ENCODE measurements around the gene MOCS1. TPM values are rescaled to one million over a fixed set of nuclear protein-coding genes. Genes with fewer than 3 reads are reported as not detected.

Gene MOCS1
- total and polyA plus RNA-seq, 2 experiments from 2014 or later: 7.3 to 9.0 TPM

GRCh38 chr6:39904946-39905639 is 29.2 kb downstream of the MOCS1 start:
- in situ Hi-C loops (cut with MboI): no loop called here
- H3K9me2 ChIP-seq (ENCODE audit: insufficient read depth): no peaks in the 10 kb centered on the region
- H3K9ac ChIP-seq: no peak overlapping the region
- H3K79me2 ChIP-seq (ENCODE audit: insufficient read depth): no peaks in the 10 kb centered on the region
- H2AFZ ChIP-seq: no peak overlapping the region
- no peaks in the 10 kb centered on the region for H3F3A ChIP-seq (ENCODE audit: insufficient read depth)
- TF ChIP-seq EZH2 (IDR thresholded peaks at IDR 0.05; ENCODE audit: insufficient read depth, poor library complexity, severe bottlenecking): no peak
- TF ChIP-seq EZH2phosphoT487 (IDR thresholded peaks at IDR 0.05; ENCODE audit: insufficient read depth, low read depth): no peak
- 75 to 79% methylated on average over 4 of the region's 4 CpGs for WGBS, 2 experiments (ENCODE audit: low coverage in 1 of 2, low lambda C conversion rate in 2 of 2, missing lambda C conversion rate in 2 of 2)
- no peak overlapping the region for H3K27ac ChIP-seq
- no peak for DNase-seq
- H3K4me1 ChIP-seq (ENCODE audit: insufficient read depth): no peaks in the 10 kb centered on the region
- H3K9me3 ChIP-seq (ENCODE audit: low read depth): no peaks in the 10 kb centered on the region
- no peak overlapping the region for H3K4me3 ChIP-seq
- H3K27me3 ChIP-seq (replicated peaks; ENCODE audit: insufficient read depth): no peaks in the 10 kb centered on the region
- no peak overlapping the region for H3K4me2 ChIP-seq (ENCODE audit: unreplicated experiment)
- no peaks in the 10 kb centered on the region for H4K20me1 ChIP-seq (ENCODE audit: insufficient read depth)
- H3K36me3 ChIP-seq (ENCODE audit: low read depth): no peaks in the 10 kb centered on the region

GRCh38 chr6:39903656-39904055 is 30.6 kb downstream of the MOCS1 start:
- no peaks in the 10 kb centered on the region for H3K4me1 ChIP-seq (ENCODE audit: insufficient read depth)
- no peak for DNase-seq
- no peaks in the 10 kb centered on the region for H3K36me3 ChIP-seq (ENCODE audit: low read depth)
- H3K27ac ChIP-seq: no peak overlapping the region
- no peaks in the 10 kb centered on the region for H4K20me1 ChIP-seq (ENCODE audit: insufficient read depth)
- in situ Hi-C loops (cut with MboI): no loop called here
- no peak overlapping the region for H2AFZ ChIP-seq
- no peak overlapping the region for H3K4me2 ChIP-seq (ENCODE audit: unreplicated experiment)
- no peaks in the 10 kb centered on the region for H3K9me3 ChIP-seq (ENCODE audit: low read depth)
- TF ChIP-seq EZH2phosphoT487 (IDR thresholded peaks at IDR 0.05; ENCODE audit: insufficient read depth, low read depth) (no peak), EZH2 (IDR thresholded peaks at IDR 0.05; ENCODE audit: insufficient read depth, poor library complexity, severe bottlenecking) (no peak)
- no peaks in the 10 kb centered on the region for H3K79me2 ChIP-seq (ENCODE audit: insufficient read depth)
- H3F3A ChIP-seq (ENCODE audit: insufficient read depth): no peaks in the 10 kb centered on the region
- H3K9ac ChIP-seq: no peak overlapping the region
- WGBS, 2 experiments (ENCODE audit: low coverage in 1 of 2, low lambda C conversion rate in 2 of 2, missing lambda C conversion rate in 2 of 2): 83 to 84% methylated on average over 6 of the region's 6 CpGs
- no peak overlapping the region for H3K4me3 ChIP-seq
- H3K27me3 ChIP-seq (replicated peaks; ENCODE audit: insufficient read depth): no peaks in the 10 kb centered on the region
- H3K9me2 ChIP-seq (ENCODE audit: insufficient read depth): no peaks in the 10 kb centered on the region

GRCh38 chr6:39902786-39903465 is 31.3 kb downstream of the MOCS1 start:
- no peaks in the 10 kb centered on the region for H3K4me1 ChIP-seq (ENCODE audit: insufficient read depth)
- no peaks in the 10 kb centered on the region for H3K9me2 ChIP-seq (ENCODE audit: insufficient read depth)
- H3K27me3 ChIP-seq (replicated peaks; ENCODE audit: insufficient read depth): no peaks in the 10 kb centered on the region
- DNase-seq: no peak
- H3K79me2 ChIP-seq (ENCODE audit: insufficient read depth): no peaks in the 10 kb centered on the region
- WGBS, 2 experiments (ENCODE audit: low coverage in 1 of 2, low lambda C conversion rate in 2 of 2, missing lambda C conversion rate in 2 of 2): 89 to 92% methylated on average over 4 of the region's 4 CpGs
- H3F3A ChIP-seq (ENCODE audit: insufficient read depth): no peaks in the 10 kb centered on the region
- H3K9me3 ChIP-seq (ENCODE audit: low read depth): no peaks in the 10 kb centered on the region
- no peak overlapping the region for H3K9ac ChIP-seq
- H3K4me3 ChIP-seq: no peak overlapping the region
- H3K36me3 ChIP-seq (ENCODE audit: low read depth): no peaks in the 10 kb centered on the region
- in situ Hi-C loops (cut with MboI): no loop called here
- H3K4me2 ChIP-seq (ENCODE audit: unreplicated experiment): no peak overlapping the region
- H2AFZ ChIP-seq: no peak overlapping the region
- H3K27ac ChIP-seq: no peak overlapping the region
- TF ChIP-seq EZH2phosphoT487 (IDR thresholded peaks at IDR 0.05; ENCODE audit: insufficient read depth, low read depth) (no peak), EZH2 (IDR thresholded peaks at IDR 0.05; ENCODE audit: insufficient read depth, poor library complexity, severe bottlenecking) (no peak)
- H4K20me1 ChIP-seq (ENCODE audit: insufficient read depth): no peaks in the 10 kb centered on the region

DNA sequence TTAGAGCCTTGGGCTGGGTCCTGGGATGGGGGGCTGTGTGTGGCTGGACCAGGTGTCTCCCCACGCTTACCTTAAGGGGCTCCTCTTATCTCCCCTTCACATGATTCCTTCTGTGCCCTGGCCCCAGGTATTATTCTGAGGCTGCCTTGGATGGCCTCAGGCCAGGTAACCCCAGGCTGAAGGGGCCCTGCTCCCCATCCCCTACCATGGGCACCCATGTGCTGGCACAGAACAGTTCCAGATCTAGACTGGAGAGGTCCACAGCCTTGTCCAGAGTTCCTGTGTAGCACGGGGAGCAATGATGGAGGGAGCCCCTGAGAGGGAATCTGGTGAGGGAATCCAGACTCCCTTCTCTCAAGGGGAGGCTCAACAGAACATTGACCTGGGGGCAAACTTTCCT is 32.1 kb downstream of the MOCS1 start:
- DNase-seq: no peak
- Histone ChIP-seq H3K9ac (no peak overlapping the region), H3K4me1 (ENCODE audit: insufficient read depth) (no peaks in the 10 kb centered on the region), H3K27me3 (replicated peaks; ENCODE audit: insufficient read depth) (no peaks in the 10 kb centered on the region), H3K27ac (no peak overlapping the region), H3K9me2 (ENCODE audit: insufficient read depth) (no peaks in the 10 kb centered on the region), H3F3A (ENCODE audit: insufficient read depth) (no peaks in the 10 kb centered on the region), H4K20me1 (ENCODE audit: insufficient read depth) (no peaks in the 10 kb centered on the region), H3K79me2 (ENCODE audit: insufficient read depth) (no peaks in the 10 kb centered on the region), H3K36me3 (ENCODE audit: low read depth) (no peaks in the 10 kb centered on the region), H2AFZ (no peak overlapping the region), H3K4me2 (ENCODE audit: unreplicated experiment) (no peak overlapping the region), H3K4me3 (no peak overlapping the region), H3K9me3 (ENCODE audit: low read depth) (no peaks in the 10 kb centered on the region)
- WGBS, 2 experiments (ENCODE audit: low coverage in 1 of 2, low lambda C conversion rate in 2 of 2, missing lambda C conversion rate in 2 of 2): 74 to 80% methylated on average over 2 of the region's 2 CpGs
- TF ChIP-seq EZH2phosphoT487 (IDR thresholded peaks at IDR 0.05; ENCODE audit: insufficient read depth, low read depth) (no peak), EZH2 (IDR thresholded peaks at IDR 0.05; ENCODE audit: insufficient read depth, poor library complexity, severe bottlenecking) (no peak)
- in situ Hi-C loops (cut with MboI): no loop called here
